HepG2 (cell line): ENCODE measurements around the gene TRIM67. TPM values are rescaled to one million over a fixed set of nuclear protein-coding genes. Genes with fewer than 3 reads are reported as not detected.

ENCODE experiments used
- ATAC-seq: fragments of 200-7000 bp; cut with Tn5 transposase; 3 replicates; pipeline ENCODE4 v1.9.1; 2020; ENCODE audit warnings: mild to moderate bottlenecking, moderate library complexity
- BruUV-seq: library from RNA; stranded (reverse); fragments of 400-500 nt; replicated peaks from 2 replicates; lab custom pipeline; 2021; lab: Mats Ljungman, UMichigan
- CTCF ChIA-PET: fragments of 300-600 bp; formaldehyde crosslinking; extraction: SDS; loops from one replicate; lab custom pipeline; 2021; ENCODE audit warnings: low total read pairs, inconsistent platforms, low intra/inter-chr PET ratio; lab: Yijun Ruan, JAX
- POLR2A ChIA-PET: fragments of 350-600 bp; sonication (Branson Sonifier 250); formaldehyde crosslinking; loops from one replicate; lab custom pipeline; 2020; ENCODE audit warnings: antibody characterized with exemption, inconsistent platforms; lab: Yijun Ruan, JAX
- DNase-seq: peaks from one replicate; pipeline ENCODE4 v3.0.0-alpha.2; 2015; ENCODE audit warnings: low spot score
- FAIRE-seq: peaks from 3 replicates; lab custom pipeline; 2011; peaks lifted over from hg19 to GRCh38; lab: Jason Lieb, UNC
- H2AFZ ChIP-seq: one replicate; pipeline ENCODE4 v1.6.1; 2011; ENCODE audit warnings: low read length, inconsistent platforms
- H3K27ac ChIP-seq: fragments of 300-600 bp; 3 replicates; pipeline ENCODE4 v1.8.0; 2011; ENCODE audit warnings: mixed run types, mild to moderate bottlenecking, mixed read lengths, low read length, inconsistent platforms; ENCODE audit not compliant: insufficient read depth; ENCODE audit errors: extremely low read length
- H3K27me3 ChIP-seq, 2 experiments: fragments of 200-600 bp in 1 of 2; 2 replicates in 1 of 2; 3 replicates in 1 of 2; pipeline versions ENCODE4 v1.6.0 to v1.8.0; 2011; ENCODE audit warnings: low read length in 2 of 2, mild to moderate bottlenecking in 2 of 2, moderate library complexity in 2 of 2, inconsistent platforms in 1 of 2; ENCODE audit not compliant: insufficient read depth in 2 of 2, control insufficient read depth in 1 of 2
- H3K36me3 ChIP-seq, 2 experiments: fragments of 200-600 bp in 1 of 2; replicated peaks in 1 of 2; 2 replicates in 1 of 2; 3 replicates in 1 of 2; pipeline versions ENCODE4 v1.5.1 to v1.8.0; 2011; ENCODE audit warnings: low read length in 2 of 2, inconsistent platforms in 1 of 2; ENCODE audit not compliant: insufficient read depth in 2 of 2, control insufficient read depth in 1 of 2
- H3K4me1 ChIP-seq: 2 replicates; pipeline ENCODE4 v1.5.1; 2012; ENCODE audit warnings: low read length, inconsistent platforms; ENCODE audit not compliant: insufficient read depth
- H3K4me2 ChIP-seq: 2 replicates; pipeline ENCODE4 v1.6.0; 2011; ENCODE audit warnings: low read depth, low read length, inconsistent platforms
- H3K4me3 ChIP-seq, 3 experiments: fragments of 200-600 bp in 1 of 3; sonication (generic), shearing (Covaris generic) in 1 of 3; replicated peaks in 1 of 3; 2 replicates each; pipeline ENCODE4 v1.5.1; 2011 to 2016; ENCODE audit warnings: low read length in 3 of 3, inconsistent platforms in 2 of 3, low read depth in 2 of 3, mild to moderate bottlenecking in 2 of 3, control low read depth in 1 of 3, mixed read lengths in 1 of 3; ENCODE audit not compliant: insufficient read depth in 1 of 3
- H3K79me2 ChIP-seq: one replicate; pipeline ENCODE4 v1.6.1; 2011; ENCODE audit warnings: low read length, inconsistent platforms; ENCODE audit not compliant: insufficient read depth
- H3K9ac ChIP-seq: 2 replicates; pipeline ENCODE4 v1.6.0; 2011; ENCODE audit warnings: mild to moderate bottlenecking, low read depth, low read length, inconsistent platforms; ENCODE audit not compliant: insufficient read depth
- H3K9me3 ChIP-seq: 2 replicates; pipeline ENCODE4 v1.5.1; 2012; ENCODE audit warnings: mild to moderate bottlenecking, low read length
- H4K20me1 ChIP-seq: 2 replicates; pipeline ENCODE4 v1.6.0; 2011; ENCODE audit warnings: inconsistent platforms, mild to moderate bottlenecking, low read length, moderate library complexity; ENCODE audit not compliant: insufficient read depth
- AKNA ChIP-seq: sonication (generic); formaldehyde crosslinking; IDR thresholded peaks from 2 replicates; pipeline ENCODE4 v1.4.0; 2020; ENCODE audit warnings: missing genetic modification reagents, borderline replicate concordance
- BHLHE40 ChIP-seq: IDR thresholded peaks from 2 replicates; pipeline ENCODE4 v1.6.1; 2011; ENCODE audit warnings: low read length, improper control_type of control experiment
- CREB1 ChIP-seq, 2 experiments: fragments of 450-650 bp in 1 of 2; IDR thresholded peaks; 2 replicates each; pipeline ENCODE4 v1.6.1; 2016 to 2017; ENCODE audit warnings: control low read depth in 1 of 2, mild to moderate bottlenecking in 1 of 2, missing compliant biosample characterization in 1 of 2, missing genetic modification characterization in 1 of 2
- KMT2A ChIP-seq: sonication (generic); formaldehyde crosslinking; IDR thresholded peaks from 2 replicates; pipeline ENCODE4 v1.4.0; 2020; ENCODE audit warnings: missing genetic modification reagents
- MAFK ChIP-seq, 2 experiments: IDR thresholded peaks in 1 of 2; conservative IDR thresholded peaks in 1 of 2; 2 replicates each; pipeline ENCODE4 v1.6.1; 2011; ENCODE audit warnings: improper control_type of control experiment in 2 of 2, low read length in 2 of 2
- PBX3 ChIP-seq: sonication (generic); formaldehyde crosslinking; IDR thresholded peaks from 2 replicates; pipeline ENCODE4 v1.8.1; 2023; ENCODE audit warnings: missing genetic modification reagents, inconsistent platforms, borderline replicate concordance
- SMARCE1 ChIP-seq: fragments of 450-650 bp; IDR thresholded peaks from 2 replicates; pipeline ENCODE4 v1.6.1; 2017; ENCODE audit warnings: borderline replicate concordance
- ZBTB7A ChIP-seq: sonication (generic); formaldehyde crosslinking; IDR thresholded peaks from 2 replicates; pipeline ENCODE4 v1.8.0; 2022; ENCODE audit warnings: mild to moderate bottlenecking, missing genetic modification reagents
- ZNF530 ChIP-seq: sonication (generic); formaldehyde crosslinking; IDR thresholded peaks from 2 replicates; pipeline ENCODE4 v1.5.0; 2020; ENCODE audit warnings: low read depth, mild to moderate bottlenecking, missing genetic modification reagents
- ZNF547 ChIP-seq: sonication (generic); formaldehyde crosslinking; IDR thresholded peaks from 2 replicates; pipeline ENCODE4 v1.5.1; 2020; ENCODE audit warnings: mild to moderate bottlenecking, missing genetic modification reagents
- ZNF589 ChIP-seq: sonication (generic); formaldehyde crosslinking; conservative IDR thresholded peaks from 2 replicates; pipeline ENCODE4 v1.8.0; 2022; ENCODE audit warnings: mild to moderate bottlenecking, moderate library complexity, missing genetic modification reagents
- ZNF614 ChIP-seq: IDR thresholded peaks from 2 replicates; pipeline ENCODE4 v1.6.1; 2018; ENCODE audit warnings: missing biosample characterization, missing genetic modification reagents, inconsistent platforms, borderline replicate concordance
- ZNF816 ChIP-seq: sonication (generic); formaldehyde crosslinking; IDR thresholded peaks from 2 replicates; pipeline ENCODE4 v1.8.0; 2022; ENCODE audit warnings: missing genetic modification reagents, mild to moderate bottlenecking, borderline replicate concordance
- WGBS: methylation state at CpG from one replicate; pipeline ENCODE4 v1.1.6; 2017; ENCODE audit warnings: low lambda C conversion rate; 5-methylcytosine and 5-hydroxymethylcytosine counted together
- in situ Hi-C: cut with HindIII; loops from 2 replicates; pipeline ENCODE4 v1.10.0; 2017; ENCODE audit warnings: low pct_unique_long_range_greater_than_20kb; ENCODE audit not compliant: extremely low pct_ligation_motif_present
- intact Hi-C: fragments of 100-400 bp; cut with micrococcal nuclease; formaldehyde crosslinking; loops from one replicate; pipeline ENCODE4 v1.10.0; 2022; ENCODE audit not compliant: unreplicated experiment
- polyA plus RNA-seq, 8 experiments: library from polyadenylated mRNA; depleted of rRNA in 3 of 8; stranded (reverse) in 7 of 8; unstranded in 1 of 8; fragments of >200 nt; fragmentation: Illumina TruSeq in 4 of 8; extraction: Trizol in 4 of 8; gene quantifications; 2 replicates each; pipeline versions ENCODE4 v1.2.1 to v1.2.3, GENCODE V29; 2011 to 2016; ENCODE audit warnings: low read depth in 4 of 8, missing spikeins in 1 of 8, mixed read lengths in 1 of 8; ENCODE audit not compliant: insufficient read depth in 1 of 8
- total RNA-seq, 5 experiments: library from RNA; depleted of rRNA; stranded (reverse); fragments of >200 nt; fragmentation: Illumina TruSeq; extraction: Trizol; gene quantifications; 2 replicates each; pipeline ENCODE4 v1.2.3, GENCODE V29; 2016; ENCODE audit warnings: low read depth in 1 of 5

The TRIM67 gene
- total and polyA plus RNA-seq, 2 of the 13 experiments (the other 11 are each of a cell fraction or from before 2014, with no cell fraction given) = not detected

DNA sequence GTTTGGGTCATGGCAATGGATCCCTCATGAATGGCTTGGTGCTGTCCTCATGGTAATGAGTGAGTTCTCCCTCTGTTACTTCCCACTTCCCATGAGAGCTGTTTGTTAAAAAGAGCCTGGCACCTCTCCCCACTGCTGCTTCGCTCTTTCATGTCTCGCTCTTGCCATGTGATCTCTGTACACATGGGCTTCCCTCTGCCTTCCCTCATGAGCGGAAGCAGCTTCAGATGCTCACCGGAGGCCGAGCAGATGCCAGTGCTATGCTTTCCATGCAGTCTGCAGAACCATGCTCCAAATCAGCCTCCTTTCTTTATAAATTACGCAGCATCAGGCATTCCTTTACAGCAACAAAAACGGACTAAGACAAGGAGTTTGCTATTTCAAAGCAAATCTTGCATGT, 64.3 kb downstream of the TRIM67 start:
- Histone ChIP-seq H3K4me3 (no peak overlapping the region), H2AFZ (no peak overlapping the region), H3K4me2 (no peak overlapping the region), H3K9ac (no peak overlapping the region), H3K27me3 (no peaks in the 10 kb centered on the region), H3K27ac (no peak overlapping the region), H3K9me3 (no peaks in the 10 kb centered on the region), H3K36me3 (peaks cover 10 to 54% of the 10 kb centered on the region in 2 experiments), H4K20me1 (no peaks in the 10 kb centered on the region), H3K4me1 (peaks cover 7% of the 10 kb centered on the region), H3K79me2 (peaks cover 3% of the 10 kb centered on the region)
- ChIA-PET CTCF (no interaction called here), POLR2A (no interaction called here)
- no peak for DNase-seq
- TSS peak; percentile 18 for BruUV-seq
- 95% methylated on average over 7 of the region's 7 CpGs for WGBS
- in situ Hi-C loops = no loop called here
- FAIRE-seq = no peak
- no peak for ATAC-seq
- intact Hi-C loops = no loop called here
- TF ChIP-seq ZNF547 (CRISPR knock-in tag) (no peak), ZNF589 (CRISPR knock-in tag) (no peak), CREB1 (IDR thresholded peaks at IDR 0.05) (no peak), CREB1 (CRISPR knock-in tag; IDR thresholded peaks at IDR 0.05) (no peak)

GRCh38 chr1:231231511-231231910, 69.7 kb downstream of the TRIM67 start:
- Histone ChIP-seq H3K4me2 (no peak overlapping the region), H3K36me3 (peaks cover 5 to 28% of the 10 kb centered on the region in 2 experiments; a peak in 4 of 5 replicates), H4K20me1 (no peaks in the 10 kb centered on the region), H3K4me3 (no peak overlapping the region), H2AFZ (no peak overlapping the region), H3K79me2 (peaks cover 3% of the 10 kb centered on the region), H3K9me3 (no peaks in the 10 kb centered on the region), H3K27me3 (no peaks in the 10 kb centered on the region), H3K27ac (no peak overlapping the region), H3K4me1 (peaks cover 52% of the 10 kb centered on the region), H3K9ac (no peak overlapping the region)
- no peak for FAIRE-seq
- POLR2A ChIA-PET = no interaction called here
- no TSS peak for BruUV-seq
- no peak for ATAC-seq
- no peak for DNase-seq
- CTCF ChIA-PET = no interaction called here
- no peak for TF ChIP-seq MAFK (conservative IDR thresholded peaks at IDR 0.05 in 1 of 2, IDR thresholded peaks at IDR 0.05 in 1 of 2; ENCODE audit: low read length in 2 of 2)
- TF ChIP-seq ZNF816 (CRISPR knock-in tag) = no peak
- TF ChIP-seq ZNF530 (CRISPR knock-in tag) = no peak
- TF ChIP-seq AKNA (CRISPR knock-in tag) = no peak
- no peak for TF ChIP-seq SMARCE1
- no peak for TF ChIP-seq KMT2A (CRISPR knock-in tag)
- TF ChIP-seq PBX3 (CRISPR knock-in tag) = no peak
- no peak for TF ChIP-seq ZBTB7A (CRISPR knock-in tag)
- no peak for TF ChIP-seq BHLHE40
- no peak for TF ChIP-seq ZNF614 (CRISPR knock-in tag)
- intact Hi-C loops (no loop called here), in situ Hi-C loops (no loop called here)
- WGBS = 97% methylated on average over 9 of the region's 10 CpGs
